CD8-positive, alpha-beta memory T cell (primary cell): ENCODE measurements around the gene GRIN2A. TPM values are rescaled to one million over a fixed set of nuclear protein-coding genes. Genes with fewer than 3 reads are reported as not detected.

Experiments used
- CTCF ChIA-PET: fragments of 350-600 bp; sonication (Branson Sonifier 250); formaldehyde crosslinking; loops from one replicate; lab custom pipeline; 2021; ENCODE audit warnings: antibody characterized with exemption; lab: Charles Lee
- POLR2A ChIA-PET: fragments of 350-600 bp; sonication (Branson Sonifier 250); formaldehyde crosslinking; loops from one replicate; lab custom pipeline; 2021; ENCODE audit warnings: antibody characterized with exemption; lab: Charles Lee
- DNase-seq, 5 donors: peaks; one replicate each; pipeline versions ENCODE4 v3.0.0 to v3.0.0-alpha.2; 2020 to 2022; ENCODE audit warnings: mixed read lengths in 1 of 5
- H3K27ac ChIP-seq: one replicate; pipeline ENCODE4 v1.7.0; 2013; ENCODE audit warnings: low read depth, mild to moderate bottlenecking, low read length, moderate library complexity
- H3K27me3 ChIP-seq: 2 replicates; pipeline ENCODE4 v1.7.0; 2013; ENCODE audit warnings: low read length, mild to moderate bottlenecking; ENCODE audit not compliant: insufficient read depth, poor library complexity, severe bottlenecking
- H3K36me3 ChIP-seq: 2 replicates; pipeline ENCODE4 v1.7.0; 2013; ENCODE audit warnings: mild to moderate bottlenecking, low read length, moderate library complexity; ENCODE audit not compliant: insufficient read depth
- H3K4me1 ChIP-seq: 2 replicates; pipeline ENCODE4 v1.7.0; 2013; ENCODE audit warnings: mild to moderate bottlenecking, low read length, moderate library complexity; ENCODE audit not compliant: insufficient read depth
- H3K4me3 ChIP-seq: 2 replicates; pipeline ENCODE4 v1.7.0; 2013; ENCODE audit warnings: mild to moderate bottlenecking, low read length
- H3K9me3 ChIP-seq: 2 replicates; pipeline ENCODE4 v1.7.0; 2013; ENCODE audit warnings: mild to moderate bottlenecking, low read length
- H3K27ac Mint-ChIP-seq, 8 donors: one replicate each; pipeline ENCODE4 v1.8.0; 2020 to 2021; ENCODE audit warnings: mixed read lengths in 8 of 8, mild to moderate bottlenecking in 6 of 8, inconsistent platforms in 3 of 8, moderate library complexity in 3 of 8
- H3K27me3 Mint-ChIP-seq, 2 donors: one replicate each; pipeline ENCODE4 v1.8.0; 2020 to 2021; ENCODE audit warnings: mixed read lengths in 2 of 2, mild to moderate bottlenecking in 1 of 2, moderate library complexity in 1 of 2
- H3K36me3 Mint-ChIP-seq, 3 donors: one replicate each; pipeline ENCODE4 v1.8.0; 2020 to 2021; ENCODE audit warnings: mixed read lengths in 3 of 3, inconsistent platforms in 1 of 3, mild to moderate bottlenecking in 1 of 3
- H3K4me1 Mint-ChIP-seq, 3 donors: one replicate each; pipeline ENCODE4 v1.8.0; 2020 to 2021; ENCODE audit warnings: mixed read lengths in 3 of 3, inconsistent platforms in 1 of 3, mild to moderate bottlenecking in 1 of 3
- H3K4me3 Mint-ChIP-seq, 7 donors: one replicate each; pipeline ENCODE4 v1.8.0; 2020 to 2021; ENCODE audit warnings: mixed read lengths in 7 of 7, mild to moderate bottlenecking in 6 of 7, moderate library complexity in 4 of 7, inconsistent platforms in 2 of 7
- H3K9me3 Mint-ChIP-seq, 5 donors: one replicate each; pipeline ENCODE4 v1.8.0; 2020 to 2022; ENCODE audit warnings: mixed read lengths in 5 of 5, mild to moderate bottlenecking in 3 of 5, moderate library complexity in 2 of 5, inconsistent platforms in 1 of 5
- polyA plus RNA-seq: library from polyadenylated mRNA; unstranded; fragments of 300-500 nt; fragmentation: Illumina TruSeq; gene quantifications from one replicate; pipeline ENCODE4 v1.2.3, GENCODE V29; 2021
- total RNA-seq, 2 experiments: library from RNA; stranded (reverse); gene quantifications; one replicate each; pipeline ENCODE4 v1.2.3, GENCODE V29; 2021

Gene GRIN2A
- total and polyA plus RNA-seq, 3 experiments from 2014 or later = not detected

DNA sequence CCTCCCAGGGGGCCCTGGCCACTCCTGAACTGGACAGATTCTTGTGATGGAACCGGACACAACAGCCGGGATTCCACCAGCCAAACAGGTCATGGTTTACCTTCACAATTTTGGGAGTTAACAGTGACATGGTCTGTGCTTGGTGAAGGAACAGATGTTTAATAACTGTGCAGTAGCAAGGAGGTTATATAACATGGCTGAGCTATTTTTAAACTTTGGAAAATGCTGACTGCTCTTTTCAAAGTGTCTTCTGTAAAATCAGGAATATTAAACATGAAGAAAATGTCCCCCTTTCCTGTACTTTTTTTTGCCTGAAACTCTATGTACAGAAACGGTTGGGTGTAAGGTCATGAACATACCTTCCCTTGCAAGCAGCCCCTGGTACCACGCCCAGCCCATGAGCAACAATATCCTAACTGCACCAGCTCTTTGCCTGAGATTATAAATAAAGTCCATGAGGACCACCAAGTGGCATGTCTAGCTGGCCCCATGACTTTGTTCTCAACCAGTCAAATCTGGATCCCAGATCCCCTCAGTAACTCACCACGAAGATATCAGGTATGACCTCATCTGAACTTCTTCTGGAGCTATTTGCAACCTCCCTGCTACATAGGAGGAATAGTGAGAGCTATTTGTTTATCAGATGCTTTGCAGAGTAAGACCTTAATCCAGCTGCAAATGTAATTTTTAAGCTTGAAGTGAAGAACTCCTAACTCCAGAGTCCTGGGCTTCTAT is 249.1 kb downstream of the GRIN2A start:
- ChIA-PET POLR2A (no interaction called here), CTCF (no interaction called here)

DNA sequence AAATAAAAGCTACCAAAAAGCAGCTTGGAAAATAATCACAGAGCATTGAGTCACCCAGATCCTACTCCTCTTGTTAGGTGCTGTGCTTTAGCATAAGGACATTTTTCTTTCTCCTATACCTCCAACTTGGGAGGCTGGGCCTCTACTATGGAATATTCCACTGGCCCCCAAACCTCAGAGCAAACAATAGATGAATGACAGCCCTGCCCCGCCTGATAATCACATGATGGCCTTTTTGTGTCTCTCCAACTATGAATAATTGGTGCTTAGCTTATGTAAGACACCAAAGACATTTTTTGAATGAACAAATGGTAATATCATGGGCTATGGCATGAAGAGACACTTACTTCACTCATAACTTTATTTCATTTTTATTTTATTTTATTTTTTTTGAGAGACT is 250.2 kb downstream of the GRIN2A start:
- Histone ChIP-seq H3K9me3 (no peaks in the 10 kb centered on the region), H3K27ac (no peak overlapping the region), H3K36me3 (no peaks in the 10 kb centered on the region), H3K4me3 (no peak overlapping the region), H3K27me3 (no peaks in the 10 kb centered on the region), H3K4me1 (no peaks in the 10 kb centered on the region)
- DNase-seq = no peak
- no peaks in the 10 kb centered on the region for H3K4me1 Mint-ChIP-seq
- CTCF ChIA-PET = no interaction called here
- no peak overlapping the region for H3K27ac Mint-ChIP-seq
- POLR2A ChIA-PET = no interaction called here
- H3K36me3 Mint-ChIP-seq = peaks cover 0 to 2% (median 0%) of the 10 kb centered on the region in 3 donors
- H3K27me3 Mint-ChIP-seq = peaks cover 0 to 2% of the 10 kb centered on the region in 2 donors
- no peaks in the 10 kb centered on the region for H3K9me3 Mint-ChIP-seq
- H3K4me3 Mint-ChIP-seq = no peak overlapping the region

More for the DNA sequence above, 249.1 kb downstream of the GRIN2A start:
- Histone ChIP-seq H3K27me3 (no peaks in the 10 kb centered on the region), H3K9me3 (no peaks in the 10 kb centered on the region), H3K27ac (no peak overlapping the region), H3K4me3 (no peak overlapping the region), H3K36me3 (no peaks in the 10 kb centered on the region), H3K4me1 (no peaks in the 10 kb centered on the region)
- Mint-ChIP-seq H3K4me3 (no peak overlapping the region), H3K27ac (peak overlapping the region in 1 of 8 donors; percentile 28), H3K4me1 (no peaks in the 10 kb centered on the region), H3K27me3 (peaks cover 0 to 2% of the 10 kb centered on the region in 2 donors), H3K9me3 (no peaks in the 10 kb centered on the region), H3K36me3 (peaks cover 0 to 2% (median 0%) of the 10 kb centered on the region in 3 donors)
- DNase-seq = no peak

DNA sequence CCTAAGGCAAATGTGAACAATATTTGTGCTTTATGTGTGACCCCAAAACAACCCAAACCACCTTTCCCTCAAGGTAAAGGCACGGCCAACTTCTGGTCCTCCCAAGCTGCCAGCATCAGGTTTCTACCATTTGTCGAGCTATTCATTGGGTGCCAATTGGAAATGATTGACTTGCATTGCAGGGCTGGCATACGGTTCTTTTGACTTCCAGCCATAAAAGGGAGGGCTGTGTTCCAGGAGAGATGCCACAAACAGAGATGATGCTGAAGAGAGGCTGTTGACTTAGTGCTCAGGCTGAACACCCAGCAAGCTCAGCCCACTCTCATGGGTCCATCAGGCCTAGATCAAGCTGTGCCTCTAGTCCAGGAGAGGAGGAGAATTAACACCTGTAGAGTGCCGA is 252.4 kb downstream of the GRIN2A start:
- peaks cover 0 to 2% (median 0%) of the 10 kb centered on the region in 3 donors for H3K36me3 Mint-ChIP-seq
- DNase-seq = no peak
- Histone ChIP-seq H3K36me3 (no peaks in the 10 kb centered on the region), H3K27ac (no peak overlapping the region), H3K27me3 (no peaks in the 10 kb centered on the region), H3K4me3 (no peak overlapping the region), H3K4me1 (no peaks in the 10 kb centered on the region), H3K9me3 (no peaks in the 10 kb centered on the region)
- H3K27me3 Mint-ChIP-seq = no peaks in the 10 kb centered on the region
- ChIA-PET POLR2A (no interaction called here), CTCF (no interaction called here)
- no peak overlapping the region for H3K4me3 Mint-ChIP-seq
- peaks cover 0 to 2% (median 0%) of the 10 kb centered on the region in 5 donors for H3K9me3 Mint-ChIP-seq
- no peak overlapping the region for H3K27ac Mint-ChIP-seq
- H3K4me1 Mint-ChIP-seq = no peaks in the 10 kb centered on the region

DNA sequence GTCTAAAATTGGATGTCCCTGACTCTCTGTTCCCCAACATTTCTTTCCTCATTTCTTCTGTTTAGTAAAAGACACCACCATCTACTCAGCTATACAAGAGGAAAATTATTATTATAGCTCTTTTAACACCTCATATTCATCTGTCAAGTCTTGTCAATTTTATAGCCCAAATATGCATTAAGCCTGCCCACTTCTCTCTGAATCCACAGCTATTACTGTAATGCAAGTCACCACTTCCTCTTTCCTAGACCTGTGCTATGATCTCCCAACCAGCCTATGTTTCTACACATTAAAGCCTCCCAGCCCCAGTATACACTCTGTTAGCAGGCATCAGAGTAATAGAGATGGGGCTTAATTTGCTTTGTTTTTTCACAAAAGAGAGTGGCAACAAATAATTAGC is 252.9 kb downstream of the GRIN2A start:
- no peak overlapping the region for H3K27ac ChIP-seq
- no peak for DNase-seq
- no peaks in the 10 kb centered on the region for H3K27me3 ChIP-seq
- H3K27me3 Mint-ChIP-seq = no peaks in the 10 kb centered on the region
- no peaks in the 10 kb centered on the region for H3K36me3 ChIP-seq
- CTCF ChIA-PET = no interaction called here
- POLR2A ChIA-PET = no interaction called here
- H3K4me3 Mint-ChIP-seq = no peak overlapping the region
- no peaks in the 10 kb centered on the region for H3K4me1 ChIP-seq
- H3K9me3 Mint-ChIP-seq = peaks cover 0 to 8% (median 0%) of the 10 kb centered on the region in 5 donors
- no peak overlapping the region for H3K27ac Mint-ChIP-seq
- peaks cover 0 to 2% (median 0%) of the 10 kb centered on the region in 3 donors for H3K36me3 Mint-ChIP-seq
- H3K4me3 ChIP-seq = no peak overlapping the region
- H3K4me1 Mint-ChIP-seq = no peaks in the 10 kb centered on the region
- H3K9me3 ChIP-seq = no peaks in the 10 kb centered on the region

DNA sequence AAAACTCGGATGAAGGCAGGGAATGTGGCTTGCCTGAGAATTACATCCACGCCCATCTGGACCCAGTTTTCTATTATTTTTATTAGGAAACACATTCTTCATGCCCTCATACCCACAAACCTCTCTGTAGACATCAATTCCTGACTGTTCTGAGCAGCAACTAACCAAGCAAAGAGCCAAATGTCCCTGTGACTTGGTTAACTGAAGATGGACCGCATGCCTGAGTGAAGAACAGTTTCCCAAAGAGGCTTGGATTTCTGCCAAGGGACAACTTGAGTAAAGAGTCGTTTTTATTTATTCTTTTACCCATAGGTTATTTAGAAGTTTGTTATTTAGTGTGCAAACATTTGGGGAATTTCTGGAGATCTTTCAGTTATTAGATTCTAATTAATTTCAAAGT is 259.8 kb downstream of the GRIN2A start:
- H3K4me1 Mint-ChIP-seq = no peaks in the 10 kb centered on the region
- Histone ChIP-seq H3K9me3 (no peaks in the 10 kb centered on the region), H3K4me1 (no peaks in the 10 kb centered on the region), H3K4me3 (no peak overlapping the region), H3K27me3 (no peaks in the 10 kb centered on the region), H3K36me3 (no peaks in the 10 kb centered on the region), H3K27ac (no peak overlapping the region)
- H3K27ac Mint-ChIP-seq = no peak overlapping the region
- H3K36me3 Mint-ChIP-seq = no peaks in the 10 kb centered on the region
- H3K27me3 Mint-ChIP-seq = peaks cover 0 to 2% of the 10 kb centered on the region in 2 donors
- POLR2A ChIA-PET = no interaction called here
- CTCF ChIA-PET = no interaction called here
- no peak overlapping the region for H3K4me3 Mint-ChIP-seq
- DNase-seq = no peak
- H3K9me3 Mint-ChIP-seq = peaks cover 0 to 10% (median 0%) of the 10 kb centered on the region in 5 donors

DNA sequence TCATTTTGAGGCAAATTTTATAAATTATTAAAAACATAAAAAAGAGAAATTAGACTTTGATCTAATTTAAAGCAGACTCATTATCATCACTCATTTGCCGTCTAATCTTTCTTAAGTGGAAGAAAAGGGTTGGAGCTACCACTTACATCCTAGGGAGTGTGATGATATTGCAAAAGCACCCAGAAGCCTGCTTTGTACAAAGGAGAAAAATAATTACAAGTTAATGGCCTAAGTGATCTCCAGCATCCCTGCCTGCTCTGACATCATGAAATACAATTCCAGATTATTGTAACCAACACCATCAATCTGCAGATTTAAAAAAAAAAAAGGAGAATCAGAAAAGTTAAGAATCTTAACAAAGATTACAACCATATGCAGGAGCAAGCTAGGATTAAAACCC is 260.2 kb downstream of the GRIN2A start:
- Histone ChIP-seq H3K9me3 (no peaks in the 10 kb centered on the region), H3K27ac (no peak overlapping the region), H3K27me3 (no peaks in the 10 kb centered on the region), H3K4me3 (no peak overlapping the region), H3K4me1 (no peaks in the 10 kb centered on the region), H3K36me3 (no peaks in the 10 kb centered on the region)
- no peaks in the 10 kb centered on the region for H3K36me3 Mint-ChIP-seq
- ChIA-PET CTCF (no interaction called here), POLR2A (no interaction called here)
- no peak for DNase-seq
- no peaks in the 10 kb centered on the region for H3K4me1 Mint-ChIP-seq
- peaks cover 0 to 2% of the 10 kb centered on the region in 2 donors for H3K27me3 Mint-ChIP-seq
- no peak overlapping the region for H3K4me3 Mint-ChIP-seq
- no peak overlapping the region for H3K27ac Mint-ChIP-seq
- peaks cover 0 to 10% (median 0%) of the 10 kb centered on the region in 5 donors for H3K9me3 Mint-ChIP-seq

DNA sequence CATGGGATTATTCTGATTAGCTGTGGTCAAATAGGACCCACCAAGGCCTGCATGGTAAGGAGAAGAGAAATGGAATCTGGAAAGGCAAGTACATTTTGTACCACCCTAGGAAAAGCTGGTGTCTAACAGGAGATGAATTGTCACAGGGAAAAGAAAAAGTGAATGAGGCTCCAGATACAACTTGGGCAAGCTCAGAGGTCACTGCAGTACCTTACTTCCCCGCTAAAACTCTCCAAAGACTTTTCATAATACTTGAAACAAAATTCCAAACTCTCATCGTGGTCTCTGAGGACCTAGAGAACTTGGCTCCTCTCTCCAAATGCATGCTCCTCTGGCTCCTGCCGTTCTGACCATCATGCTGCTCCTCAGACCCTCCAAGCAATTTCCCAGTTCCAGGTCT is 262.8 kb downstream of the GRIN2A start:
- Mint-ChIP-seq H3K9me3 (peaks cover 0 to 4% (median 0%) of the 10 kb centered on the region in 5 donors), H3K27ac (no peak overlapping the region), H3K4me1 (no peaks in the 10 kb centered on the region), H3K4me3 (no peak overlapping the region), H3K27me3 (peaks cover 0 to 2% of the 10 kb centered on the region in 2 donors), H3K36me3 (no peaks in the 10 kb centered on the region)
- Histone ChIP-seq H3K27ac (no peak overlapping the region), H3K4me1 (no peaks in the 10 kb centered on the region), H3K36me3 (no peaks in the 10 kb centered on the region), H3K9me3 (no peaks in the 10 kb centered on the region), H3K4me3 (no peak overlapping the region), H3K27me3 (no peaks in the 10 kb centered on the region)
- CTCF ChIA-PET = no interaction called here
- DNase-seq = no peak
- POLR2A ChIA-PET = no interaction called here

DNA sequence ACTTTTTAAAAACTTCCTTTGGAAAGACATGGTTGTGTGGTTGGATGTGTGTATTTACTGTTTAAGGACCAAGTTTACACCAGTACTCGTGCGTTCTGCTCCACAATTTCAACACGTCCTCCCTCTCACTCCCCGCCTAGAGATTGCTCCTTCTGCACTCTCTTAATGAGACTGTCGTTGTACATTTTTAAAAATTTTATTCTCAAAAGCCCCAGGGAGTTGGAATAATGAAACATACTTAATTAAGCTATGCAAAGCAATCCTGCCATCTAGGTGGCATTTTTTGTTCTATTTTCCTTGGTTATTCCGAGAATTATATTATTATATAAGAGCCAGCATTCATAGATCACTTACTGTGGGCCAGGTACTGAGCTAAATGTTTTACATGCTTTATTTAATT is 264.5 kb downstream of the GRIN2A start:
- no peaks in the 10 kb centered on the region for H3K27me3 ChIP-seq
- H3K36me3 Mint-ChIP-seq = no peaks in the 10 kb centered on the region
- no peaks in the 10 kb centered on the region for H3K9me3 ChIP-seq
- CTCF ChIA-PET = no interaction called here
- H3K4me1 ChIP-seq = no peaks in the 10 kb centered on the region
- no peak overlapping the region for H3K4me3 Mint-ChIP-seq
- no peak overlapping the region for H3K27ac Mint-ChIP-seq
- H3K4me3 ChIP-seq = no peak overlapping the region
- DNase-seq = no peak
- H3K27ac ChIP-seq = no peak overlapping the region
- POLR2A ChIA-PET = no interaction called here
- no peaks in the 10 kb centered on the region for H3K9me3 Mint-ChIP-seq
- no peaks in the 10 kb centered on the region for H3K4me1 Mint-ChIP-seq
- H3K36me3 ChIP-seq = no peaks in the 10 kb centered on the region
- H3K27me3 Mint-ChIP-seq = peaks cover 0 to 2% of the 10 kb centered on the region in 2 donors
